C4-2B (cell line): ENCODE data around the gene BHMT2.

Experiments used
- CTCF ChIP-seq: fragments of 450-650 bp; conservative IDR thresholded peaks from 2 replicates; pipeline ENCODE4 v1.5.1; 2017; ENCODE audit warnings: mild to moderate bottlenecking
- ZFX ChIP-seq: fragments of 450-650 bp; IDR thresholded peaks from 2 replicates; pipeline ENCODE4 v1.6.1; 2017

- TF ChIP-seq CTCF (no peak), ZFX (no peak)
Observed at GRCh38 chr5:79122973-79123372, 53.4 kb downstream of the BHMT2 start.
